ENCODE measurements around the gene TRIO. TPM values are rescaled to one million over a fixed set of nuclear protein-coding genes. Genes with fewer than 3 reads are reported as not detected.

The TRIO gene
- total and polyA plus RNA-seq, 11 donors = 35.2 to 99.1 (median 58.4) TPM

DNA sequence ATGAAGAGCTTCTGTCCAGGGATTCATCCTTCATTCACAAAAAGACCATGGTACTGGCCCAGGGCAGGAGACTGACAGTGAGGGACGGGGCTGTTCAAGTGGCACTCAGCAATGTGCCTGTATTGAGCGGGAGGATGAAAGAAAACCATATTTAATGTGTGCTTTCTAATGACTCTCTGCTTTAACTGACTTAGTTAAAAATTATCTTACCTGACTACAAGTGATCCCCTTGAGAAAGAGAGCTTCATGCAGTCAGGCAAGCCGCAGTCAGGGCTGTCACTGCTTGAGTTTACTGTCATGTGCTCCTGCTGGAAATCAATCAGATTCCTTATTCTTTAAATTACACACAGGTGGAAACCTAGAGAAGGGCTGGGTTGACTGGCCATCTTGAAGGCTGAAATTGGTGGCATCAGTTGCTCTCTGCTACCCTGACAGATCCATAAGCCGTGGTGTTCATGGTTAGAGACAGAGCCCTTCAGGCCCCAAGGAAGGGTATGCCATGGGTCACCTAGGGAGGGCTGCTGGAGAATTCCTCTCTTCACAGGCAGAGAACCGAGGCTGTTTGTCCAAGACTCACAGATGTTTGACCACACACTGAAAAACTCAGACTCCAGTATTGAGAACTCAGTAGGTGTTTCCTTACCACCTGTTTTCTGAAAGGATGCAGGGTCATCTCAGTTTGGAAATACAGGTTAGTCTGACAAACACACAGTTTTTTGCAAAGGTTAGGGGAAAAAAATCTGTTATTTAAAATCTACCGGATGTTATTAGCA lies 70.9 kb downstream of the TRIO start:
- peaks cover 0 to 76% (median 42%) of the 10 kb centered on the region in 12 donors for H3K4me1 ChIP-seq
- H3K27me3 ChIP-seq = no peaks in the 10 kb centered on the region
- intact Hi-C loops (cut with DNase I) = loop anchor here in 1 of 10 donors (5.0 kb wide), 1 partner anchor 48 kb away; no protein-coding TSS in a partner anchor
- DNase-seq (no peak), ATAC-seq (no peak)
- WGBS, 4 donors = 77 to 89% (median 80%) methylated on average over 6 of the region's 6 CpGs
- no peaks in the 10 kb centered on the region for H3K36me3 ChIP-seq
- H3K4me3 ChIP-seq = no peak overlapping the region
- no peaks in the 10 kb centered on the region for H3K9me3 ChIP-seq
- no peak for TF ChIP-seq POLR2A (IDR thresholded peaks at IDR 0.05)
- TF ChIP-seq, protein P1, sequence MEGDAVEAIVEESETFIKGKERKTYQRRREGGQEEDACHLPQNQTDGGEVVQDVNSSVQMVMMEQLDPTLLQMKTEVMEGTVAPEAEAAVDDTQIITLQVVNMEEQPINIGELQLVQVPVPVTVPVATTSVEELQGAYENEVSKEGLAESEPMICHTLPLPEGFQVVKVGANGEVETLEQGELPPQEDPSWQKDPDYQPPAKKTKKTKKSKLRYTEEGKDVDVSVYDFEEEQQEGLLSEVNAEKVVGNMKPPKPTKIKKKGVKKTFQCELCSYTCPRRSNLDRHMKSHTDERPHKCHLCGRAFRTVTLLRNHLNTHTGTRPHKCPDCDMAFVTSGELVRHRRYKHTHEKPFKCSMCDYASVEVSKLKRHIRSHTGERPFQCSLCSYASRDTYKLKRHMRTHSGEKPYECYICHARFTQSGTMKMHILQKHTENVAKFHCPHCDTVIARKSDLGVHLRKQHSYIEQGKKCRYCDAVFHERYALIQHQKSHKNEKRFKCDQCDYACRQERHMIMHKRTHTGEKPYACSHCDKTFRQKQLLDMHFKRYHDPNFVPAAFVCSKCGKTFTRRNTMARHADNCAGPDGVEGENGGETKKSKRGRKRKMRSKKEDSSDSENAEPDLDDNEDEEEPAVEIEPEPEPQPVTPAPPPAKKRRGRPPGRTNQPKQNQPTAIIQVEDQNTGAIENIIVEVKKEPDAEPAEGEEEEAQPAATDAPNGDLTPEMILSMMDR (IDR thresholded peaks at IDR 0.05) = no peak
- H3K27ac ChIP-seq = peak overlapping the region in 1 of 12 donors; percentile 34

DNA sequence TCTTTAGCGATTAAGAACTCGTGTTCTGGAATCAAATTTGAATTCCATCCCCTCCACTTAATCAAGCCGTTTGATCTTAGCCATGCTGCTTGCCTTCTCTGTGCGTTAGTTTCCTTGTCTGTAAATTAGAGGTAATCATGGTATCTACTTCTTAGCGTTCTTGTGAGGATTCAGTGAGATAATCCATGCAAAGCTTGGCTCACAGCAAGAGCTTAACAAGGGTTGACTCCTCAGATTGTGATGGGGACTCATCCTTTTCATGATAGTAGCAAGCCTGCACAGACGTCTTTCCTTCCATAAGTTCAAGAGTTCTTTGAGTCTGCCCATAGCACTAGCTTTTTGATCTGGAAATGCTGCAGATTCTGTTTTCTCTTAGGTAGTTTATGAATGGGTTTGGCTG lies 72.8 kb downstream of the TRIO start:
- ATAC-seq (no peak), DNase-seq (no peak)
- intact Hi-C loops (cut with DNase I) = no loop called here
- WGBS, 4 donors = 87 to 90% (median 89%) methylated on average over 6 of the region's 6 CpGs
- peaks cover 0 to 81% (median 52%) of the 10 kb centered on the region in 12 donors for H3K4me1 ChIP-seq
- H3K27ac ChIP-seq = no peak overlapping the region
- no peaks in the 10 kb centered on the region for H3K36me3 ChIP-seq
- TF ChIP-seq POLR2A (IDR thresholded peaks at IDR 0.05) = no peak
- TF ChIP-seq, protein P1 (IDR thresholded peaks at IDR 0.05) = no peak
- no peaks in the 10 kb centered on the region for H3K9me3 ChIP-seq
- H3K4me3 ChIP-seq = no peak overlapping the region
- no peaks in the 10 kb centered on the region for H3K27me3 ChIP-seq

DNA sequence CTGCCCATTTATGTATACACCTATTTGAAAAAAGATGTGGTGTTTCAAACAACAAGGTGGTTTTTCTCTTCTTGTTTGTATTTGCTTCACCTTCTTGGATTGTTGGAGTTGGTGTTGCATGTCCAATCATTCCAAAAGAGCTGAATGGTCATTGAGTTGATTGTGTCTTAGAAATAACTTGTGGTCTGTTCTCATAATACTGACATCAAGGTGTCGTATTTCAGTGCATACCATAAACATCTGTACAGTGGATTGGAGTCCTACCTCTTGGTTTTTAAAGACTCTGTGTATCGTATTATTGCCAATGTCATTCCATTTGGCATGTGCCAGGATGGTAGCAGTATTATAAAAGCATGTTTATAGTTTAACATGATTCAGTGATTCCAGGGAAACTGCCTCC lies 73.2 kb downstream of the TRIO start:
- intact Hi-C loops (cut with DNase I) = no loop called here
- no peak for DNase-seq
- Histone ChIP-seq H3K27me3 (no peaks in the 10 kb centered on the region), H3K4me3 (no peak overlapping the region), H3K27ac (peak overlapping the region in 1 of 12 donors; percentile 76), H3K4me1 (peaks cover 0 to 81% (median 51%) of the 10 kb centered on the region in 12 donors), H3K36me3 (no peaks in the 10 kb centered on the region), H3K9me3 (no peaks in the 10 kb centered on the region)
- no peak for TF ChIP-seq POLR2A (IDR thresholded peaks at IDR 0.05)
- TF ChIP-seq, protein P1 (IDR thresholded peaks at IDR 0.05) = no peak
- WGBS, 4 donors = 93 to 97% (median 95%) methylated on average over 2 of the region's 2 CpGs
- ATAC-seq = no peak

DNA sequence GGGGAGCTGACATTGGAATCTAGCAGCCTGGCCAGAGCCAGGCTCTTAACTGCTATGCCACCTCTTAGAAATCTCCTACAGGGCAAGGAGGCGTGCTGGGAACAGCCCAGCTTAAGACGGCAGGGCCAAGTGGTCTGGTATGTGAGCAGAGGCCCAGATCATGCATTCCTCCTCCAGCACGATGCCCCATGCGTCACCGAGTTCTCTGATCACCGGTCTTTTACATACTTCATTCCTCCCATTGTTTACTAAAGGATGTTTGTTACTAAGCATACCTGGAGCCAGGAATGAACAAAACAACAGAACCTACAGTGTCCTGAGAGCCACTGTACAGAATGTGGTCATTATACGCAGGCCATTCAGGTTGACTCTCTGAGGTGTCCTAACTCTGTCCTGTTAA lies 73.8 kb downstream of the TRIO start:
- Histone ChIP-seq H3K27ac (peak overlapping the region in 1 of 12 donors; percentile 76), H3K36me3 (no peaks in the 10 kb centered on the region), H3K9me3 (no peaks in the 10 kb centered on the region), H3K4me3 (no peak overlapping the region), H3K4me1 (peaks cover 0 to 82% (median 52%) of the 10 kb centered on the region in 12 donors), H3K27me3 (no peaks in the 10 kb centered on the region)
- intact Hi-C loops (cut with DNase I) = no loop called here
- DNase-seq (no peak), ATAC-seq (peak in 3 of 4 donors; percentile 23 to 30 (median 27))
- 54 to 84% (median 65%) methylated on average over 7 of the region's 7 CpGs for WGBS, 4 donors
- TF ChIP-seq, protein P1 (IDR thresholded peaks at IDR 0.05) = no peak
- TF ChIP-seq POLR2A (IDR thresholded peaks at IDR 0.05) = no peak
